ENCODE data around the gene RASGEF1B.
"Not testable (repeated sequence)": the region's sequence is repeated elsewhere in the genome, so short reads cannot be mapped to it uniquely, and the experiment has no call there.

RASGEF1B gene

GRCh38 chr4:81492606-81493230 is 21.0 kb upstream of the RASGEF1B start:
- no peaks in the 10 kb centered on the region for H3K36me3 ChIP-seq (ENCODE audit: control insufficient read depth, insufficient read depth, low read length)
- peaks cover 5% of the 10 kb centered on the region for H3K4me1 ChIP-seq (ENCODE audit: control insufficient read depth, insufficient read depth, low read length)
- H3K9me3 ChIP-seq (ENCODE audit: control insufficient read depth, low read length), result no peaks in the 10 kb centered on the region
- H3K27me3 ChIP-seq (ENCODE audit: control insufficient read depth, insufficient read depth, low read length), result no peaks in the 10 kb centered on the region
- no peak overlapping the region for H3K4me3 ChIP-seq (ENCODE audit: low read length)
- H3K9ac ChIP-seq (ENCODE audit: low read length), result peak overlapping the region; percentile 13

GRCh38 chr4:81491943-81492342 is 20.2 kb upstream of the RASGEF1B start:
- Histone ChIP-seq H3K4me1 (ENCODE audit: control insufficient read depth, insufficient read depth, low read length) (peaks cover 5% of the 10 kb centered on the region), H3K27me3 (ENCODE audit: control insufficient read depth, insufficient read depth, low read length) (no peaks in the 10 kb centered on the region), H3K36me3 (ENCODE audit: control insufficient read depth, insufficient read depth, low read length) (no peaks in the 10 kb centered on the region), H3K9me3 (ENCODE audit: control insufficient read depth, low read length) (no peaks in the 10 kb centered on the region), H3K4me3 (ENCODE audit: low read length) (no peak overlapping the region), H3K9ac (ENCODE audit: low read length) (no peak overlapping the region)

GRCh38 chr4:81490403-81491160 is 18.9 kb upstream of the RASGEF1B start:
- no peak overlapping the region for H3K4me3 ChIP-seq (ENCODE audit: low read length)
- no peaks in the 10 kb centered on the region for H3K9me3 ChIP-seq (ENCODE audit: control insufficient read depth, low read length)
- H3K4me1 ChIP-seq (ENCODE audit: control insufficient read depth, insufficient read depth, low read length), result peaks cover 5% of the 10 kb centered on the region
- H3K36me3 ChIP-seq (ENCODE audit: control insufficient read depth, insufficient read depth, low read length), result no peaks in the 10 kb centered on the region
- no peak overlapping the region for H3K9ac ChIP-seq (ENCODE audit: low read length)
- H3K27me3 ChIP-seq (ENCODE audit: control insufficient read depth, insufficient read depth, low read length), result no peaks in the 10 kb centered on the region

GRCh38 chr4:81486502-81486901 is 14.8 kb upstream of the RASGEF1B start:
- Histone ChIP-seq H3K9ac (ENCODE audit: low read length) (no peak overlapping the region), H3K4me1 (ENCODE audit: control insufficient read depth, insufficient read depth, low read length) (no peaks in the 10 kb centered on the region), H3K4me3 (ENCODE audit: low read length) (no peak overlapping the region), H3K27me3 (ENCODE audit: control insufficient read depth, insufficient read depth, low read length) (no peaks in the 10 kb centered on the region), H3K9me3 (ENCODE audit: control insufficient read depth, low read length) (no peaks in the 10 kb centered on the region), H3K36me3 (ENCODE audit: control insufficient read depth, insufficient read depth, low read length) (no peaks in the 10 kb centered on the region)

- H3K27me3 ChIP-seq (ENCODE audit: control insufficient read depth, insufficient read depth, low read length), result no peaks in the 10 kb centered on the region
- no peaks in the 10 kb centered on the region for H3K9me3 ChIP-seq (ENCODE audit: control insufficient read depth, low read length)
- no peaks in the 10 kb centered on the region for H3K4me1 ChIP-seq (ENCODE audit: control insufficient read depth, insufficient read depth, low read length)
- H3K9ac ChIP-seq (ENCODE audit: low read length), result no peak overlapping the region
- H3K4me3 ChIP-seq (ENCODE audit: low read length), result no peak overlapping the region
- H3K36me3 ChIP-seq (ENCODE audit: control insufficient read depth, insufficient read depth, low read length), result no peaks in the 10 kb centered on the region
Measured at GRCh38 chr4:81485310-81485980, 13.7 kb upstream of the RASGEF1B start.

- Histone ChIP-seq H3K27me3 (ENCODE audit: control insufficient read depth, insufficient read depth, low read length) (no peaks in the 10 kb centered on the region), H3K4me3 (ENCODE audit: low read length) (no peak overlapping the region), H3K9me3 (ENCODE audit: control insufficient read depth, low read length) (no peaks in the 10 kb centered on the region), H3K36me3 (ENCODE audit: control insufficient read depth, insufficient read depth, low read length) (no peaks in the 10 kb centered on the region), H3K9ac (ENCODE audit: low read length) (no peak overlapping the region), H3K4me1 (ENCODE audit: control insufficient read depth, insufficient read depth, low read length) (no peaks in the 10 kb centered on the region)
Measured at GRCh38 chr4:81482326-81482725, 10.6 kb upstream of the RASGEF1B start.

GRCh38 chr4:81481151-81481550 is 9.4 kb upstream of the RASGEF1B start:
- no peak overlapping the region for H3K9ac ChIP-seq (ENCODE audit: low read length)
- no peaks in the 10 kb centered on the region for H3K36me3 ChIP-seq (ENCODE audit: control insufficient read depth, insufficient read depth, low read length)
- no peaks in the 10 kb centered on the region for H3K4me1 ChIP-seq (ENCODE audit: control insufficient read depth, insufficient read depth, low read length)

GRCh38 chr4:81479573-81479972 is 7.9 kb upstream of the RASGEF1B start:
- H3K4me1 ChIP-seq (ENCODE audit: control insufficient read depth, insufficient read depth, low read length); H3K4me3 ChIP-seq (ENCODE audit: low read length); H3K9me3 ChIP-seq (ENCODE audit: control insufficient read depth, low read length); H3K27me3 ChIP-seq (ENCODE audit: control insufficient read depth, insufficient read depth, low read length); H3K9ac ChIP-seq (ENCODE audit: low read length); H3K36me3 ChIP-seq (ENCODE audit: control insufficient read depth, insufficient read depth, low read length): not testable (repeated sequence)

More at GRCh38 chr4:81481151-81481550, 9.4 kb upstream of the RASGEF1B start:
- no peaks in the 10 kb centered on the region for H3K27me3 ChIP-seq (ENCODE audit: control insufficient read depth, insufficient read depth, low read length)
- H3K4me3 ChIP-seq (ENCODE audit: low read length), result no peak overlapping the region
- H3K9me3 ChIP-seq (ENCODE audit: control insufficient read depth, low read length), result no peaks in the 10 kb centered on the region

- not testable (repeated sequence) for H3K4me3 ChIP-seq (ENCODE audit: low read length); H3K36me3 ChIP-seq (ENCODE audit: control insufficient read depth, insufficient read depth, low read length); H3K9me3 ChIP-seq (ENCODE audit: control insufficient read depth, low read length); H3K27me3 ChIP-seq (ENCODE audit: control insufficient read depth, insufficient read depth, low read length)
- Histone ChIP-seq H3K9ac (ENCODE audit: low read length) (peak overlapping the region; percentile 15), H3K4me1 (ENCODE audit: control insufficient read depth, insufficient read depth, low read length) (peaks cover 27% of the 10 kb centered on the region)
Measured at GRCh38 chr4:81473331-81474265, 1.9 kb upstream of the RASGEF1B start.

- peak overlapping the region; percentile 96 for H3K9ac ChIP-seq (ENCODE audit: low read length)
- H3K4me3 ChIP-seq (ENCODE audit: low read length), result peak overlapping the region; percentile 69
- no peaks in the 10 kb centered on the region for H3K9me3 ChIP-seq (ENCODE audit: control insufficient read depth, low read length)
- no peaks in the 10 kb centered on the region for H3K27me3 ChIP-seq (ENCODE audit: control insufficient read depth, insufficient read depth, low read length)
- no peaks in the 10 kb centered on the region for H3K36me3 ChIP-seq (ENCODE audit: control insufficient read depth, insufficient read depth, low read length)
- peaks cover 27% of the 10 kb centered on the region for H3K4me1 ChIP-seq (ENCODE audit: control insufficient read depth, insufficient read depth, low read length)
Measured at GRCh38 chr4:81472281-81473182, 825 bp upstream of the RASGEF1B start.

- H3K9ac ChIP-seq (ENCODE audit: low read length), result peak overlapping the region; percentile 96
- H3K36me3 ChIP-seq (ENCODE audit: control insufficient read depth, insufficient read depth, low read length), result no peaks in the 10 kb centered on the region
- peaks cover 34% of the 10 kb centered on the region for H3K4me1 ChIP-seq (ENCODE audit: control insufficient read depth, insufficient read depth, low read length)
- H3K27me3 ChIP-seq (ENCODE audit: control insufficient read depth, insufficient read depth, low read length), result no peaks in the 10 kb centered on the region
- no peaks in the 10 kb centered on the region for H3K9me3 ChIP-seq (ENCODE audit: control insufficient read depth, low read length)
- peak overlapping the region; percentile 97 for H3K4me3 ChIP-seq (ENCODE audit: low read length)
Measured at GRCh38 chr4:81471298-81471587, 464 bp downstream of the RASGEF1B start.

Data from mucosa of stomach (tissue), 1 donor.